ENCODE results near the gene CHRNB1.

GRCh38 chr17:7403977-7404736, 40.7 kb upstream of the CHRNB1 start, which contains the start of gene TMEM256:
- TF ChIP-seq EZH2phosphoT487 (IDR thresholded peaks at IDR 0.05; ENCODE audit: unreplicated experiment) (no peak), CTCF (conservative IDR thresholded peaks at IDR 0.05; ENCODE audit: low read depth in 2 of 2) (no peak), ZNF331 (CRISPR knock-in tag; IDR thresholded peaks at IDR 0.05; ENCODE audit: low read depth) (no peak), POLR2AphosphoS5 (IDR thresholded peaks at IDR 0.05; ENCODE audit: low read depth) (peak; percentile 92), ETS1 (IDR thresholded peaks at IDR 0.05) (no peak), EZH2 (IDR thresholded peaks at IDR 0.05; ENCODE audit: low read depth, unreplicated experiment) (no peak), JUNB (IDR thresholded peaks at IDR 0.05; ENCODE audit: unreplicated experiment) (no peak), REST (IDR thresholded peaks at IDR 0.05; ENCODE audit: unreplicated experiment) (no peak), ZNF114 (CRISPR knock-in tag; IDR thresholded peaks at IDR 0.05) (no peak), CREB1 (CRISPR knock-in tag; IDR thresholded peaks at IDR 0.05; ENCODE audit: low read depth) (peak; percentile 70), NANOG (IDR thresholded peaks at IDR 0.05; ENCODE audit: borderline replicate concordance) (no peak)

Data from GM23338 (cell line).